Measurements from ENCODE around the gene MPP3.

The MPP3 gene

DNA sequence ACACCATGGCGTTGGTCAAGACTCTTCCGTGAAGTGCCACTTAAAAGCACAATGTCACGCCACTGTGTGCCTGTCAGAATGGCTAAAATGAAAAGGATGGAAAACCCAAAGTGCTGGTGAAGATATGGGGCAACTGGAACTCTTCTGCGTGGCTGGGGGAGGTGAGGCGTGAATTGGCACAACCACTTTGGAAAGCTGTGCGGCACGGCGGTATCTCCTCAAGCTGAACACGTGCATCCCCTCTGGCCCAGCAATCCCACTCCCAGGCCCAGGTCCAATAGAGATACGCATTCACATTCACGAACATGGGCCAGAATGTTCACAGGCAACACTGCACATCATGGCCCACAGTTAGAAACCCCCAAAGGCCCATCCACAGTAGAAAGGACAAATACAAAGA lies 63.1 kb downstream of the MPP3 start:
- DNase-seq = no peak

DNA sequence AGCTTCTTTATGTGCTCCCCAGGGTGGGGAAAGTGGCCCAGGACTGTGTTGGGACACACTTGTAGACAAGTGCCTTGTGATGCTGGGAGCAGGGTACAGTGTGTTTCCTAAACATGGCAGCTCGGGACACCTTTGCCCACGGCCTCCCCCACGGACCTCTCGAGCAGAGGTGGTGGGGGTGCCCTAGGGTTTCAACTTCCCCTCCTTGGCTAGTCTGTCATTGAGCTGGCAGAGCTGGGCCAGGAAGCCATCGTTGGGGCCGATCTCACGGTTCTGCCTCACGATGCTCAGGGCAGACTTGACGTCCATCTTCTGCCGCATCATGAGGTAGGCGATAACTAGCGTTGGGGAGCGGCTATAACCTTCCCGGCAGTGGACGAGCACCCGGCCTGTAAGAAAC lies 63.5 kb downstream of the MPP3 start:
- no peak for DNase-seq

DNA sequence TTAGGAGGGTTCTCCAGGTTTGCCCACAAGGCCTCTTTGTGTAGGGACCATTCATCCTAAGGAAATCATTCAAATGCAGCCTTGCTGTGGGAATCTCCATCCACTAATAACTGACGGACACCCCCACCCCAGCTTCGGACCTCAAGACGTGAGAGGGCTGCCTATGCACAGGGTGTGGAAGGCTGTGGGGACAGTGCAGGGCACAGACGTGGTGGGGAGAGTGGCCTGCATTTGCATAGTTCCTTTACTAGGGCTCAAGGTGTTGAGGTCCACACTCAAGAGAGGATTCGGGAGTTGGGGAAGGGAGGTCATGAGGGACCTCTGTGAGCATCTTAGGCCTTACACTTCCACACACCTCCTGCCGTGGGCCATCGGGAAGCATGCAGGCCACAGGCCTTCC lies 64.0 kb downstream of the MPP3 start:
- DNase-seq = no peak

DNA sequence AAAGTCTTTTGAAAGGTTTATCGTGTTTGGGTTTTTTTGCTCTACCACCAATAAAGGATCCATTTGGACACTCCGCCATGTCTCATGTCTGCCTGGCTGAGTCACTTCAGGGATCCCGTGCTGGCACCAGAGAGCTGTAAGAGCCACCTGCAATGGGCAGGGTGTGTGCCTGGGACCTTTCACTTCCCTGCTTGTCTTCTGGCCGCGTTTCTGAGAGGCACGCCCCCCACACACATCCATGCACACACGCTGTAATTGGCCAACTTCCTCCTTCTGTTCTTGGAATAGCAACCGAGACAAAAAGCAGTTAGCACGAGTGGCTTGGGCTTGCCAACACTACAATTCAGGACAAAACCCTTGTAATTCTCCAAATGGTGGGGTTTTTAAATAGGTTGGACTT lies 64.6 kb downstream of the MPP3 start:
- no peak for DNase-seq

DNA sequence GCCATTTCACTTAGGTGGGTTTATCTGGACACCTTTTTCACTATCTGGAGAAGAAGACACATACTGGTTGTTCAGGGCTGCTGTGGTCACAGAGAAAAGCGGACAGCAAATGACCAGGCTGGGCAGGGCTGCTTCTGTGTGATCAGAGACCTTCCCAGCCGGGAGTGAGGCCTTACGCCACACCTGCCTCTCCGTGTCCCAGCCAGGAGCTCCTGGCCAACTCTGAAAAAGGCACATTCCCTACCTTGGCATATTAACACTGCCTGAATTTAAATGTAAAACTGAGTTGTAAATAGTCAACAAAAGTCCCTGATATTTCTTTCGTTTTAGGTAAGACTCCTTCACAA lies 65.3 kb downstream of the MPP3 start:
- DNase-seq = no peak

DNA sequence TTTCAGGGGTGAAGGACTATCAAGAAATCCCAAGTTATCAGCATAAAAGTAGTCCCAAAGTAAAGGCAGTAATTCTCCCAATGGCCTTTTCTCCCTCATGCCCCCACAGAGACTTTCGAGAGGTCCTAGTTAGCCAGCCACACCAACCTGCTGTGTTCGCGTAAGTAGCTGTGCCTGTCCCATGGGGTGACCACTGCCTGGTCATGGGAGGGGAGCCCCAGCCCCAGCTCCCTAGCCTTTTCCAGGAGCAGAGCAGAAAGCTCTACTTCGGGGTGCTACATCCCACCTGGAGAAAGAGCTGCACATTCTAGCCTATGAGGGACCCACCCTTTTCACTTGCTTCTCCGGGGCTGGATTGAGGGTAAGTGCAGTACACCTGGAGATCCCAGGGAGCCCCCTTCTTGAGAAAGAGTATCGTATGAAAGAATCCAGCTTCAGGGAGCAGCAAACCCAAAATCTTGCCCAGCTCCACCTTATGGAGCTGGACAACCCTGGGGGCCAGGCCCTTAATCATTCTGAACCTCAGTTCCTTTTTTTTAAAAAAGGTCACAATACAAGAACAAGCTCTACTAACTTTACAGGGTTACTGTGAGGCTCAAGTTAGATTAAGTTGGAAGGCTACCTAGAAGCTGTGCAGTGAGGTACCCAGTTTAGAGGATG lies 65.8 kb downstream of the MPP3 start:
- no peak for DNase-seq

DNA sequence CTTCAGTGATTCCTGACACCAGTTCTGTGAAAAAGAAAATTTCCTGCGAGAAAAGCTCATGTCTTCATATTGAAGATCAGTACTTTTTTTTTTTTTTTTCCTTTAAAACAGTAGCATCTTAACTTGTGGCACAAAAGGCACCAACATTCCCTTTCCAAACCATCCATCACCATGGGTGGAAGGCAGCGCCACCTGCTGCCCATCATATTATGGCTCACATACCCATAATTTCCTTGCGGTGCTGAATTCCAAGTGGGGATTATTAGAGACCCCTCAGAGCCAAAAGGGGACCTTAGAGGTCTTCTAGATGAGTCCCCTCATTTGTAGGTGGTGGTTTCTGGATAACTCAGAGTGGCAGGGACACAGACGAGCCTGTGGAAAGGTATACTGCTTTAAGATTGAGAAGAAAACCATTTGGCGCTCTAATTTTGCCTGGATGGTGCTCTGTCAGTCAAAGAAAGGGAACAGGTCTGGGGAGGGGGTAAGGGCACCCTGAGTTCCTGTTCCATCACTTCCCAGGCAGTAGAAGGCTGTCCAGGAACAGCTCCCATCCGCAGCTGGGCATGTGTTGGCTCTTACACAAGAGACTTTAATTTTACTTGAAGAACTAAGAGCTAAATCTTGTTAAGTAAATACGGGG lies 66.4 kb downstream of the MPP3 start:
- peak in 1 of 2 experiments; percentile 38 for DNase-seq

DNA sequence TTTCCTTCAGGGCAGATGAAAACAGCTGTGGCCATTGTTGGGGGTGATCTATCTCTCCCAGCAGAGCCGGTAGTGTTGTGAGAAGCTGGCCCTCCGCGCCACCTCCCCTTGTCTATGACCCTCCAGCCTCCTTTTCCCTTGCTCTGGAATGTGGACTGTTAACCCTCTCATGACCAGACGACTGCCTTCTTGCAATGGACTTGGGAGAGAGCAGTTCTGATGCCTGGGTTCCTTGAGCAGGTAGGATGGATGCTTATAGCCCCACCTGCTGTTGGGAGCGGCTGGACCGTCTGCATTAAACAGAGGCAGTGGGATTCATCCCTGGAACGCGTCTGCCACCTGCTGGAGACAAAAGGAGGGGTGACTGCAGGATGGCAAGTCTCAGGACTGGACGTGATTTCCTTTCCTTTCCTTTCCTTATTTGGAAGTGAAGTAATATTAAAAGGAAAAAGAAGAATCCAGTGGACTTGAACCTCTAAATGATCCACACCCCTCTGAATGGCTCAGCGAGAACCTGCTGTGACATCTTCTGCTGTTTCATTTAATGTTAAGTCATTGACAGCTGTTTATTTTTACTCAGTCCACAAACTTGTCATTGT lies 72.6 kb downstream of the MPP3 start:
- peak; percentile 66 to 86 for DNase-seq

DNA sequence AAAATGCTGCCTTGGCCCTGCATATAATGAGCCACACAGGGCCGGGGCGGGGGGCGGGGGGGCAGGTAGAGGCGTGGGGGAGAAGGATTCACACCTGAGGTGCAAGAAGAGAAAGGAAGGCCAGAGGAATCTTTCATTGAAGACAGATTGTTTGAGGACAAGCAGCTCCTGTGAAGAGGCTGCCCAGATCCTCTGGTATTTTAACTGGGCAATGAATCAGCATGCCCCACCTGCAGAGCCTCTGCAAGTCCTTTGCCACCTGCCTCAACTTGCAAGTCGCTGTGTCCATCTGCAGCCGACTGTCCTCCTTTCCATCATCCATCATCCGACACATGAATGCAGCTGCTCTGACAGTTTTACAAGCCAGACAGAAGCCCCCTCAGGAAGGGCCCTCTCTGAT lies 73.1 kb downstream of the MPP3 start:
- no peak for DNase-seq

DNA sequence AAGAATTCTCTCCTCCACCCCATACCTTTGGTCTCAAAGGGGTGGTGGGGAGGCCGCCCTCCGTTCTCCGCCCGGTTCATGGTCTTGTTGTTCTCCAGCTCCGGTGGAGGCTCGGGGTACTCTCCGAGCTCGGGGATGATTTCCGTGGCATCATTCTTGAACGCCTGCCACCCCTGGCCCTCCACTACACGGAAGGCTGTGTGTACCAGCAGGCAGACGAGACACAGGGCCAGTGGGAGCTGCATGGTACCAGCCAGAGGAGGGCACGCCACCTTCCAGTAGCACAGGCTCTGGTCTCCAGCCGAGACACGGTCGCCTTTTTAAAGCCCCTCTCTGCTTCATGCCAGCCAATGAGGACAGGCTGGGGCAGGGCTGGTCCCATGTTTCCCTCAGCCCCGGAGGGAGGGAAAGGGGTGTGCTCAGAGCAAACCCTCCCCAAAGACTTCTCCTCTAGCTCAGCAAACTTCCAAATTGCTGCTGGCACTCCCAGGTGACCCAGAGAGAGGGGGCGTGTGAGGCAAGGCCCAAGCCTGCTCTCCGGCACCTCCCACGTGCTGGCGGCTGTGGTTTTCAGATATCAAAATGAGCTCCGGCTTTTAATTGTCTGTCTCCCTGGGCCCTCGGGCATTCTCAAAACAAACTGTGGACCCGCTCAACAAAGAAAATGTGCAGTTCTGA lies 74.3 kb downstream of the MPP3 start, which contains the start of gene SOST:
TSS of gene SOST (minus strand) at position 295 of the 678 bp plus-strand sequence. CDS start at position 245, 50 bp downstream.
- DNase-seq = no peak

DNA sequence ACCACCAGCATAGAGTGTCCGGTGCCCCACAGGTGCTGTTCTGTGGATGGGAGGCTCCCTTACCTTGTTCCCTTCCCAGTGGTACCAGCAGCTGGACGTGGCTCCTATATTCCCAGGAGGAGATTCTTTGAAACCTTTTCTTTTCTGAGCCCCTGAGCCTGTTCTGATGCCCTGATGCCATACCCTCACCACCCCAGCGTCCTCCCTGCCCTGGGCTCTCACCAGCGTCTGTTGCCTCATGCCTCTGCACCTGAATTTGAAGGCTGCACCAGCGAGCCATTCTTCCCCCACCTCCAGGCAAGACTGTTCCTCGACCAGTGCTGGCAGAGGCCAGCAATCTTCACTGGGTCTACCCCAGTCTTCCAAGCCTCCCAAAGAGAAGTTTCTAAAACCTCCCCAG lies 74.9 kb downstream of the MPP3 start:
- DNase-seq = no peak

DNA sequence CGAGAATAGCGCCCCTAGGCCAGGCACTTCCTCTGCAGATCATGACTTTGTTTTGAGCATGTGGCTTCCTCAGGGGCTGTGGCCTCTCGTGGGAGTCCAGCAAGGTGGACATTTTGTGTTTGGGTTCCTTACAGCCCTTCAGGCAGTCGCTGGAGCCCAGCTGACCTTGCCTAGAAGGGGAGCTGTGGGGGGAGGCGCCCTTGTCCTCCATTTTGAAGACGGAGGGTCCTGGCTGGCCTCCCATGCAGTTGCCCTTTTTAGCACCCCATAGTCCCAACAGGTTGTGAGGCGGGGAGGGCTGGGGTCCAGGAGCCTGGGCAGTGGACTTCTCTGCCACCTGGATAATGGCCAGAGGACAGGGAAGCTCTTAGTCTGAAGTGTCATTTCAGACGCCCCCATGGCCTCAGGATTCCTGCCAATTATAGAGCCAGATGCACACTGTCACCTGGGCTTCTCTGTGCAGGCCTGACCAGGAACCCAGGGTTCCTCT lies 75.7 kb downstream of the MPP3 start:
- DNase-seq = no peak

DNA sequence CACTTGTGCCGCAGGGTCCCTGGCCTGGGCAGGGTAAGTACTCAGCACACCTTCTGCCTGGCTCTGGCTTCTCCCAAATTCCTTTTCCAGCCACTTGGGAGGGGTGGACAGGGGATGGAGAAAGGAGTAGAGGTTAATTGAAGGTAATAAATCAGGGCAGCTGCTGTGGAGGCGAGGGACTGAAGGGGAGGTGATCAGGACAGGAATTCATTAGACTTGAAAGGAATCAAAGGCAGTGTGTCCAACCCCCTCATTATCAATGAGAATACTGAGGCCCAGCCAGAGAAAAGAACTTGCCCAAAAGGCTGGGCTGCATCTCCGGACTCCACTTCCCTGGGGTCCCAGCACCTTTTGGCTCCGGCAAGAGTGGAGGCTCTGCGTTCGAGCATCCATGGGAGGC lies 76.7 kb downstream of the MPP3 start:
- DNase-seq = no peak

DNA sequence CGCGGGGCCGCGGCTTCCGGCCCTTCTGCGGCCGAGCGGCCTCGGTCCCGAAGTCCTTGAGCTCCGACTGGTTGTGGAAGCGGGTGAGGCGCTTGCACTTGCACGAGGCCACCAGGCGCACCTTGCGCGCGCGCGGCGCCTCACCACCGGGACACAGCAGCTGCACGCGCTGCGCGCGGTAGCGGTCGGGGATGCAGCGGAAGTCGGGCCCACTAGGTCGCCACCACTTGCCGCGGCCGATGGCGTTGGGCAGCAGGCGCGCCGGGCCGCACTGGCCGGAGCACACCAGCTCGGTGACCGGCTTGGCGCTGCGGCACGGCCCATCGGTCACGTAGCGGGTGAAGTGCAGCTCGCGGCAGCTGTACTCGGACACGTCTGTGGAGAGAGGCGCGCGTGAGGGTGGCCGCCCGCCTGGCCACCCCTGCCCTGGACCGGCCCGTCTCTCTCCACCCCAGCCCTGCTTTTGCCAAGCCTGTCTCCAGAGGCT lies 77.5 kb downstream of the MPP3 start:
- no peak for DNase-seq

DNA sequence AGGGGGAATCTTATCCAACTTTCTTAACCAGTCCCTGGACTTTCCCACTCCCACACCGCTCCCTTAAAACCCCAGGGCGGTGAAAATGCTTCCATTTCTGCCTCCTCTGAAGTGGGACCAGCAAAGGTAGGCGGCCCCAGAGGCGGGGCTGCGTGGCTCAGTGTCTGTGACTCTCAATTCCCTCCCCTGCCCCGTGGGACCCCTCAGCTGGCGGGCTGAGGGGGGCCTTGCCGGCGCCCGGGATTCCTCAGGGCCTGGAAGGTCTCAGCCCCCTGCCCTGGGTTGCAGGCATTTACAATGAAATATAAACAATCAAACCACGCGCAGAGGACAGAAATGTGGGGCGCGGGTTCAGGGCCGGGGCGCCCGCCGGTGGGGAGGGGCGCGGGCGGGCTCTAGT lies 78.0 kb downstream of the MPP3 start:
- DNase-seq = no peak

DNA sequence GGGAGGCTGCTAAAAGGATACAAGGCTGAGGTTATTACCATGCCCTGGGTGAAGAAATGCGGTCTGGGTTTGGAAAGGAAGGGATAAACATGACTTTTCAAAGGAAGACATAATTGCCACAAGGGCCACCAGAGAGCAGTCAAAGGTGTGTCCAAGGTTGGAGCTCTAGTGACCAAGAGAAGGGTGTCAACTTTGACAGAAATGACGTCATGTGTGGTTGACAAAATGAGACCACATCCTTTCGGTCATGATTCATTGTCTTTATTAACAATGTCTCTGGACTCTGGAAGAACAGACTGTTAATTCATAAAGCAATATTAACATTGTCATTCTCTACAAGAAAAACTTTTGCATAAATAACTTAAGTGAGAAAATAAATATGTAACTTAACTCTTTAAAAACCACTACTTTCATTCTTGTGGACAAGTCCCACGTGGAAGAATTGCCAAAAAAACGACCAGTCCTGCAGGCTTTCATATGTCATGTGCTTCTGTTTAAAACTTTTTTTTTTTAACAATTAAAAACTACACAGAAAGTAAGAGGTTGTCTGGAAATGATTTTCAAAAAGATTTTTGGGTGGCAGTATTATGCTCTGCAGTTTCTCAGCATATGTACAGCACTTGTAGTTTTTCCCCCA lies 79.3 kb downstream of the MPP3 start:
- no peak for DNase-seq

All from SW 1271 (cell line).